NCI-H128 (cell line): ENCODE measurements around the gene WRAP73.
"Not testable (repeated sequence)": the region's sequence is repeated elsewhere in the genome, so short reads cannot be mapped to it uniquely, and the experiment has no call there.

Experiments
- DNase-seq: peaks from one replicate; lab custom pipeline; 2025; ENCODE audit not compliant: unreplicated experiment; lab: John Stamatoyannopoulos, UW

The WRAP73 gene

DNA sequence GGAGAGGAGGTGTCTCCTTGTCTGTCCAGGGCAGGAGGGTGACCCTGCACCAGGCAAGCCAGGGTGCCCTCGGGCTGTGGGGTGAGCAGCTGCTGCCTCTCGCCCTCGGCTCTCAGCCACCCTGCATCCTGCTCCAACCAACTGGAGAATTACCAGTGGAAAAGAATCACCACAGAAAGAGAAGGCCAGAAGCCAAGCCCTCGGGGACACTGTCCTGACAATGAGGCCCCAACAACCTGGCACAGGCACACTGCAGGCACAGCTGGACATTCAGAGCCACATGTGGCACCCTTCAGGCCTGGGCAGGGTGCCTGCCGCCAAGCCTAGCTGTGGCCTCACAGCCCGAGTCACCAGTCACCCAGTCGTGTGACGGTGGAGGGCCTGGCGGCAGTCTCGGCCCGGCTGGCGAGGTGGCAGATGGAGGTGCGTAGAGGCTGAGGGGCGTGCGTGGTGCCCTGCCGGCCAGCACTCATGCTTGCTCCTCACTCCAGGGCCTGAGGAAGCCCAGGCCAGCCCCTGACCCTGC lies 50.6 kb downstream of the WRAP73 start:
- no peak for DNase-seq

DNA sequence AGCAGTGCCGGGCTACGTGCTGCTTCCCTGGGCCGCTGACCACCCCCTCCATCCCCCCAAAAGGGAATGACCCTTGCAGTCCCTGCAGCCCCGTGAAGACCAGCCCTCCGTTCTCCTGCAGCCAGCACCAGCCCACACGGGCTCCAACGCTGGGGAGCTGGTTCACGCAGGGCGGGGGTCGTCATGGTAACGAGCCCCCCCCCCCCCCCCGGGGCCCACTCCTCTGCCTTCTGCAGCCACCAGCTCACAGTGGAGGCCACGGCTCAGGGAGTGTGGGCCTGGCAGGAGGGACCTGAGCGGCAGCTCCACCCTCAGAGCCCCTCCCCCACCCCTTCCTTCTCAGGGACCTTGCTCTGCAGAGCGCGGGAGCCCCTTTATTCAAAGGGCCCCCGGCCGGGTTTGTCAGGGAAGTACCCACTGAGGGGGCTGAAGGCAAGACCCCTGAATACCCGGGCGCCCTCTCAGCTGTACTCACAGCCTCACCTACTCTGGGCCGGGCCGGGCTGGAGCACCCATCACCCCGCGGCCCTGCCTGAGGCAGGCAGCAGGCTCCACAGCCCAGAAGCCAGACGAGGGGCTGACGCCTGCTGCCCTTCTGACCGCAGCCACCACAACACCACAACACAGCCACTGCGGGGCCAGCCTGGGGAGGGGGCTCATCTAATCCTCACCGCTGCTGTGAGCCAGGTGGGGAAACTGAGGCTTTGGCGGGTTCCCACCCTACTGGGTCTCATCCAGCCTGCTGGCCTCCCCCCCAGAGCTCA lies 51.2 kb downstream of the WRAP73 start:
- DNase-seq, result no peak

DNA sequence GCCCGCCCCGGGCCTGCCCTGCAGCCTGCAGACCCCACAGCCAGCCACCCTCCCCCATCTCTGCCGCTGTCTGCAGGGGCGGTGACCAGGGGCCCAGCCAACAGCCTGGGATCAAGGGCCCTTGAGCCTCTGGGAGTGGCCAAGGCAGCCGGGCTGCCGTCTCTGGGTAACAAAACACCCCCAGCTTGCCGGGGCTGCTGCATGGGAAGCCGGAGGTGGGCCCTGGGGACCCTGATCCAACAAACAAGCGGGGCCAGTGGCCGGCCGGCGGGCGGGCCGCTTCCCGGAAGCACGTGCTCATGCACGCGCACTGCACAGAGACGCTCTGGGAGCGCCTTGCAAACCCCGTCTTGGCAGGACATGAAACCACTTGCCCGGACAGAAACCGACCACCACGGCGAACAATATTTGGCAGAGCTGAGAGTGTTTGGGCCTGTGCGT lies 51.8 kb downstream of the WRAP73 start:
- DNase-seq, result no peak

DNA sequence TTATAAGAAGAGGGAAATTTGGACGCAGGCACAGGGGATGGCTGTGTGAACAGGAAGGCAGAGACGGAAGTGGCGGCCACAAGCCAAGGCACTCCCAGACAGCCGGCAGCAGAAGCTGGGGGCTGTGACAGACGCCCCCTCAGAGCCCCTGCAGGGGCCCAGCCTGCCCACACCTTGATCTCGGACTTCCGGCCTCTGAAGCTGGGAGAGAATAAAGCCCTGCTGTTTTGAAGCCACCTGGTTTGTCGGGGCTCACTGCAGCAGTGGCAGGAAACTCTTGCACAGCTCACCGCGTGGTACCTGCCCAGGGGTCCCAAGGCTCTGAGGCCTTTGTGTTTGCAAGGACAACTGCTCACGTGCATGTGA lies 52.3 kb downstream of the WRAP73 start:
- no peak for DNase-seq

DNA sequence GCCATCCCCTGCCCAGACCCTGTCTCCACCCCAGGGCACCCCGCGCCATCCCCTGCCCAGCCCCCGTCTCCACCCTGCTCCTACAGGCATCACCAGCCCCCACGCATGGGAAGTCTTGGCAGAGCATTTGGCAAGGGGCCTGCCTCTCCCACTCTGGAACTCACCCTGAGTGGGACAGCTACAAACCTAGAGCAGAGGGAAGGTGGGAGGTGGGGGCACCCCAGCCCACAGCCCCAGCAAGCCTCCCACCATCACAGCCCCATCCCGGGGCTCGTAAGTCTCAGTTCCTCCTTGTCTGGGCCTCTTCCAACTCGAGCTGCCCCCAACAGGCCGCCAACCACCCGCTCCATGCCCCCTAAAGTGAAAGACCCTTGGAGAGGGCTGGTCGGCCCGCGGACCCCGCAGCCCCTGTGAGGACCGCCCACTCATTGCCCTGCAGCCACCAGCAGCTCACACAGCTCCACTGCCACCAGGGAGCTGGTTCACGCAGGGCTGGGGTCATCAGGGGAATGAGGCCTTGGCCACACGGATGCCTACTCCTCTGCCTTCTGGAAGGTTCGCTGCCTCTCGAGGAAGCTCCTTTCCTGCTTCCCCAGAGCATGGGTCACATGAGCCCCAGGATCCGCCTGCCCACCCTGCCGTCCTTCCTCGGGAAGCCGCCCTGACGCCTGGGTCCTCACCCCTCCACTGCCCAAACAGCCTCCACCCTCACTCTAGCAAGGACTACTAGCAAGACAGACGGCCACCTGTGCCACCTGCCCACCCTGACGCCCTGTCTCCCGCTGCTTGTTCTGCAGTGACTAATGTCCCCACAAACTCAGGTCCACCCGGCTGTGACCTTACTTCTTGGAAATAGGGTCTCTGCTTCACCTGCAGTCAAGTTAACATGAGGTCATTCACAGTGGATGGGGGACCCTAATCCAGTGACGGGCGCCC lies 53.0 kb downstream of the WRAP73 start:
- no peak for DNase-seq

DNA sequence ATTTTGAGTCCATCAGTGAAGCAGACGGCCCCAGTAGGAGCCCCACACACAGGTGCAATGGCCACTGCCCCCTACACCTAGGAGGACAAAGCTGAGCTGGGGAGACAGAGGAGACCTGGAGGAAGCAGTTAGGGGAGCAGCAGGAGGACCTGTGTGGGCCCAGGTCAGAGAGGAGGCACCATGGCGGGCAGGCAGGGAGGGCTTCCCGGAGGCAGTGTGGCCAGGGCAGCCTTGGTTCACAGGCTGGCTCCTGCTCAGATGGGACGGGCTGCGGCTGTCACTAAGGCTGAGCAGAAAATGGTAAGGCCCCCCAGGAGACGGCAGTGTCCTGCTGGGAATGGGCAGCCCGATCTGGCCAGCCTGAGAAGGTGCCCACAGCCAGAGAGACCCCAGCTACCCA lies 54.0 kb downstream of the WRAP73 start:
- no peak for DNase-seq

DNA sequence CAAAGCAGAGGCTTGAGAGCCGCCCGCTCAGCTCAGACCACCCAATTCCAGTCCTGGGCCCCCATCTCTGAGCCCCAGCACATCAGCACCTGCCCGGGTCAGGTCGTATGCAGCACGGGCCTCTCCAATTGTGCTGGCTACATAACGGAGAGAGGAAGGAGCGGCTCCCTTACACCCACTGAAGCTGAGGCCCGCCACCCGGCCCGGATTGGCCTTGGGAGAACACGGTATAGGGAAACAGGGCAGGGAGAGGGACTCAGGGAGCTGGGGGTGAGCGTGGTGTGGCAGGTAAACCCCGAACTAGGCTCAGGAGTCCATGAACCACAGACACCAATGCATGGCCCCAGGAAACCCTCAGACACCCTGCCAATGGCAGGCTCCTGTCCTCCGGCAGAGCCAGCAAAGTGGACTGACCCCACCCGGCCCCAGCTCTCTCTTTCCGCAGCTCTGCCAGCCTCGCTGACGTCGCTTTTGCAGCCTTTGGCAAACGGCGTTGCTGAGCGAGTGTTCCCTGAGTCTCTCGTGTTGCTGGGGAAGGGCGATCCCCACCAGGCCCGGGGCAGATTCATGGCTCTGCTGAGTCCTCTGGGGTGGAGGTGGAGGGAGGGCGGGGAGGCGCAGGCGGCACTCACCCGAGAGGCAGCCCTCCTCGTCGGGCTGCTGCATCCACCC lies 55.1 kb downstream of the WRAP73 start:
- no peak for DNase-seq

DNA sequence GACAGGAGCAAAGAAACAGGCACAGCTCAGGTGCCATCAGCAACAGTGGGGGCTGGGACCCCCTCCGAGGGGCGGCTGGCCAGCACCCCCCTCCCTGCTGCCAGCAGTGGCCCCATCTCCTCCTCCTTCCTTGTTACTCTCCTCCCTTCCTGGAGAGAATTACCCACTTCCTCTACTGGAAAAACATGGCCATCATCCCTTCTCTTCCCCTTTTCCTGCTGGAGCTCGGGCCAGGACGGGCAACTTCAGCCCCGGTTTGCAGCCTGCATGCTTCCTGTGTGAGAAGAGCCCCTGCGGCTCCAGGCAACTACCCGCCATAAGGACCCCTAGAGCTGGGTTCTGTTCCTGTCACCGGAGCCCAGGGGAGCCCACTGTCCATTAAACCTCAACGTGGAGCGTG lies 56.2 kb downstream of the WRAP73 start:
- no peak for DNase-seq

DNA sequence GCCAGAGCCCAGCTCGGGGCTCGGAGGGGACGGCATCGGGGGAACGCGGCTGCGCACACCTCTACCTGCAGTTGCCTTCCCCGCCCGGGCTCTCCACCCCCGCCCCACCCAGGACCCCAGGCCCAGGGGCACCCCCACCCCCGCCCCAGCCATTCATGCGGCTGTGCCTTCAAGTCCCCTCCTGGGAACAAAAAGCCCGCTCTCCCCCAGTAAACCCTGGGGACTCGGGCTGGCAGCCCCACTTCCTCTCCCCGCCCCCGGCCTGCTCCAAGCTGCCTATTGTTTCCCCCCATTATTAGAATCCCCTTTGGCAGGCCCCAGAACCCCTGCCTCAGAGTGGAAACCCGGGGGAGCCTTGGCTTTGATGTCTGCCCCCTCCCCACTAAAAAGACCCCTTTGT lies 56.6 kb downstream of the WRAP73 start:
- no peak for DNase-seq

DNA sequence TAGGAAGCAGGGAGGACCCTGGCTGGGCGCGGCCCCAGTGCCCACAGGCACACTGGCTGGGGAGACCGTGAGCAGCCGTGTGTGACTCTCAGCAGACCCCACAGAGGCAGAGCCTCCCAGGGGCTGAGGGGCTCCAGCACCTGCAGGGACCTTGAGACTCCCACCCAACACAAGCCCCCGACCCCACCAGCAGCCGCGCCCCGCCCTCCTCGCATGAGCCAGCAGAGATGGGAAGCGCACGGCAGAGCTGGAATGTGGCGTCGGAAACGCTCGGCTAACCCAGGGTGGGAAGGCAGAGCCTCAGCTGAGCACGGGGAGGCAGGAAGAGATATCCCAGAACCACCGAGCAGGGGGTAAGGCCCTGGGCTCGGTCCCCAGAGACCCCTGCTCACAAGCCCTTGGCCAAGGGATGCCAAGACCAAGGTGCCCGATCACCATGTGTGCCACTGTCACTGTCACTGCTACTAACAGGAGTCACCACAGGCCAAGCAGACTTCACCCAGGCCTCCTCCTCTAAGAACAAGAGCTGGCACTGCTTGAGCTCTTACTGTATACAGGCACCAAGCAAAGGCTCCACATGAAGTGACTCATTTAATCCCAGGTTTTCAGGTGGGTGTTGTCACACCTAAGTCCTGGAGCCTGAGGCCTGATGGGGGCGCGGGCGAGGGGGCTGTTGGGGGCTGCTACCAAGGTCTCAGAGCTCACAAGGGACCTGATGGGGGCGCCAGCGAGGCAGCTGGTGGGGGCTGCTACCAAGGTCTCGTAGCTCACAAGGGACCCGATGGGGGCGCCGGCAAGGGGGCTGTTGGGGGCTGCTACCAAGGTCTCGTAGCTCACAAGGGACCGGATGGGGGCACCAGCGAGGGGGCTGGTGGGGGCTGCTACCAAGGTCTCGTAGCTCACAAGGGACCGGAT lies 58.7 kb downstream of the WRAP73 start:
- no peak for DNase-seq

DNA sequence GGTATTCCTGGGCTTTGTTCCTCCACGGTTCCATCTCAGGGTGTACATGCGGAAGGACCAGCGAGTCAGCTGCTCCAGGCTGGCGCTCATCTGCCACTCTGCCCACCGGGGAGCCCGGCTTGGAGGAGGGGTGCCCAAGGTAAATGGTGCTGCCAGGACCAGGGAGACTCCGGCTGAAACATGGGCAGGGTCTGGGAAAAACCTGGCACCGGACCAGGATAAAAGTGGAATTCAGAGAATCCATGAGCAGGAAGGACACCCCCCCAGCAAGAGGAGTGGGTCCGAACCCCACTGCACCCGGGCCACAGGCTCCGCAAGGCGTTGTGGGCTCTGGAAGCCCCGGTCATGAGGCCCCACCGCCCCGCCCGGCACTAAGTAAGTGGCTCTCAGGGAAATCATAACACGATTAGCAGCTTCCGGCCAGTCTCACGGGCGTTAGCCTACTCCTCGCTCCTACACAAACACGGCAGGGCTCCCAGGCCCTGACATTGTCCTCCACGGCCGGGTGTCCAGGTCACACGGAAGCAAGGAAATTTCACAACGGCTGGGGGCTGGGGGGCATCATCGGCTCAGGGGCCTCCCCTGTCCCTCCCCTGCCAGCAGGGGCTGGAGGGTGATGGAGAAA lies 59.7 kb downstream of the WRAP73 start:
- peak; percentile 20 for DNase-seq

DNA sequence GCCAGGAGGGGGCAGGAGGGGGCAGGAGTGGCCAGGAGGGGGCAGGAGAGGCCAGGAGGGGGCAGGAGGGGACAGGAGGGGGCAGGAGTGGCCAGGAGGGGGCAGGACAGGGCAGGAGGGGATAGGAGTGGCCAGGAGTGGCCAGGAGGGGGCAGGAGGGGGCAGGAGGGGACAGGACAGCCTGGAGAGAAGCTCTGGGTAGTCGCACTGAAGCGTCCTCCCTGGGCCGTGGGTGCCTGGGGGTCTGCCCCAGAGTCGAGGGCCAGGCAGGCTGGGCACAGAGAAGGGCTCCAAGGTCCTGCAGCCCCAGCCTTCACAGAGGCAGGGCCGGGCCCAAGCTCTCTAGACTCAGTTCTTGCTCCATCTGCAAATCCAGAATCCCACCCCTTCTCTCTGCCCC lies 61.5 kb downstream of the WRAP73 start:
- no peak for DNase-seq

DNA sequence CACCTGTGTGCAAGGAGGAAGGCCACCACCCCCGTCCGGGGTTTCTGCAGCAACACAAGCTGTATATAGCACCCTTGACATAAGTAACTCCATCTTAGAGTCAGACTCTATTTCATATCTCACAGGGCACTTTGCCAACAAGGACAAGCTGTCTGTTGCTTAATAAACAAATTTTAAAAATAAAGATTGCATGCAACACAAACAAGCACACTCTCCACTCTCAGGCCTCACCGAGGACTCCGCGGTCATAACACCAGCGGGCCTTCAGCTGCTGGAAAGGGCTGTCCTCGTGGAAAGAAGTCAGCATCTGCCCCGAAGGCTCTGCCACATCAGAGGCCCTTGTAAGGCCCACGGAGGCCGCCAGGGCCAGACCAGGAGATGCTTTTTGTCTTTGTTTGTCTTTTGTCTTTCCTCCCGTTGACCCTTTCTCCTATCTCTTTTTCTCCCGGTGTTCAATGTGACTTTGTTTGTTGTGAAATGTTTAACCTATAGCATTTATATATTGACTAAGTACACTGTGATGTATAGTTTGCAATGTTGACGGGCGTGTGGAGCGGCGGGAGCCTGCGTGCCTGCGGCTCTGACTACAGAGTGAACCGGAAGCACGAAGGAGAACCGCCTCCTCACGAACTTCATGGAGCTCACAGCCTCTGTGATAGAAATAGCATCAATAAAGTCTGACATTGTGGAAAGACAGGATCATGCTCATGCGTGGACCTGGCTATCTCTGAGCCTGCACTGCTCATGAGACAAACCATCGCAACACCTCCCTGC lies 62.7 kb downstream of the WRAP73 start:
- no peak for DNase-seq

DNA sequence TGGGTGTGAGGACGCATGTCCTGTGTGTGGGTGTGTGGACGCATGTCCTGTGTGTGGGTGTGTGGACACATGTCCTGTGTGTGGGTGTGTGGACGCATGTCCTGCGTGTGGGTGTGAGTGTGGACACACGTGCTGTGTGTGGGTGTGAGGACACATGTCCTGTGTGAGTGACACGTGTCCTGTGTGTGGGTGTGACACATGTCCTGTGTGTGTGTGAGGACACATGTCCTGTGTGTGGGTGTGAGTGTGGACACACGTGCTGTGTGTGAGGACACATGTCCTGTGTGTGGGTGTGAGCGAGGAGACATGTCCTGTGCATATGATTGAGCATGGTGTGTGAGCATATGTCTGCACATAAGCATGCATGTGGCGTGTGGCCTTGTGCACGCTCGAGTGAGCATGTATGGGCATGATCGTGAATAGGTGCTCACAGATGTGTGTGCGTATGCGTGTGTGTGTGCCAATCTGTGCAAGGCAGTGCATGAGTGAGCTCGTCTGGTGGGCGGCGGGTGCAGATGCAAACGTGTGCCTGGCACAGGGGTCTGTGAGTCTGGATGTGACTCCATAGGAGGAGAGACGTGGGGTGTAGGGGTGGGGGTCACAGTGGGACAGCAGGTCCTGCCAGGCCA lies 63.8 kb downstream of the WRAP73 start:
- DNase-seq, result no peak

DNA sequence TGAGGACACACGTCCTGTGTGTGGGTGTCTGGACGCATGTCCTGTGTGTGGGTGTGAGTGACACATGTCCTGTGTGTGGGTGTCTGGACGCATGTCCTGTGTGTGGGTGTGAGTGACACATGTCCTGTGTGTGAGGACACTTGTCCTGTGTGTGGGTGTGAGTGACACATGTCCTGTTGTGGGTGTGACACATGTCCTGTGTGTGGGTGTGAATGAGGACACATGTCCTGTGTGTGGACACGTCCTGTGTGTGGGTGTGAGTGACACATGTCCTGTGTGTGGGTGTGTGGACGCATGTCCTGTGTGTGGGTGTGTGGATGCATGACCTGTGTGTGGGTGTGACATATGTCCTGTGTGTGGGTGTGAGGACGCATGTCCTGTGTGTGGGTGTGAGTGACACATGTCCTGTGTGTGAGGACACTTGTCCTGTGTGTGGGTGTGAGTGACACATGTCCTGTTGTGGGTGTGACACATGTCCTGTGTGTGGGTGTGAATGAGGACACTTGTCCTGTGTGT lies 64.5 kb downstream of the WRAP73 start:
- not testable (repeated sequence) for DNase-seq

DNA sequence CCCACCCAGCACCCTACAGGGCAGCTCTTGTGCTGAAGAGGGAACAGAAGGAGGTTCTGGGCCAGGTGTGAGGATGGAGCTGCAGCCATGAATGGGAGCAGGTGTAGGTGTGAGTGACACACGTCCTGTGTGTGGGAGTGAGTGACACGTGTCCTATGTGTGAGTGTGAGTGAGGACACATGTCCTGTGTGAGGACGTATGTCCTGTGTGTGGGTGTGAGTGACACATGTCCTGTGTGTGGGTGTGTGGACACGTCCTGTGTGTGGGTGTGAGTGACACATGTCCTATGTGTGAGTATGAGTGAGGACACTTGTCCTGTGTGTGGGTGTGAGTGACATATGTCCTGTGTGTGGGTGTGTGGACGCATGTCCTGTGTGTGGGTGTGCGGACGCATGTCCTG lies 65.0 kb downstream of the WRAP73 start:
- DNase-seq, result no peak

DNA sequence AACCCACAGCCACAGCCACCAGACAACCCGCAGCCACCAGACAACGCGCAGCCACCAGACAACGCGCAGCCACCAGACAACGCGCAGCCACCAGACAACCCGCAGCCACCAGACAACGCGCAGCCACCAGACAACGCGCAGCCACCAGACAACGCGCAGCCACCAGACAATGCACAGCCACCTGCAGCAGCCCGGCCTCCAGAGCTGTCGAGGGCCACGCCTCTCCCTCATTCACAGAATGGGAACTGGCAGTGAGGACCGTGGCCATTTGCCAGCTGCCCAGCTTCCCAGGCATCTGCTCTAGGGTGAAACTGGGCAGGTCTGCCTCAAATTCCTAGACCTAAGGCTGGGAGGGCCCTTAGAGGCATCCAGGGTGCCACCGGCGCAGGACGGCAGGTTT lies 66.2 kb downstream of the WRAP73 start:
- not testable (repeated sequence) for DNase-seq

DNA sequence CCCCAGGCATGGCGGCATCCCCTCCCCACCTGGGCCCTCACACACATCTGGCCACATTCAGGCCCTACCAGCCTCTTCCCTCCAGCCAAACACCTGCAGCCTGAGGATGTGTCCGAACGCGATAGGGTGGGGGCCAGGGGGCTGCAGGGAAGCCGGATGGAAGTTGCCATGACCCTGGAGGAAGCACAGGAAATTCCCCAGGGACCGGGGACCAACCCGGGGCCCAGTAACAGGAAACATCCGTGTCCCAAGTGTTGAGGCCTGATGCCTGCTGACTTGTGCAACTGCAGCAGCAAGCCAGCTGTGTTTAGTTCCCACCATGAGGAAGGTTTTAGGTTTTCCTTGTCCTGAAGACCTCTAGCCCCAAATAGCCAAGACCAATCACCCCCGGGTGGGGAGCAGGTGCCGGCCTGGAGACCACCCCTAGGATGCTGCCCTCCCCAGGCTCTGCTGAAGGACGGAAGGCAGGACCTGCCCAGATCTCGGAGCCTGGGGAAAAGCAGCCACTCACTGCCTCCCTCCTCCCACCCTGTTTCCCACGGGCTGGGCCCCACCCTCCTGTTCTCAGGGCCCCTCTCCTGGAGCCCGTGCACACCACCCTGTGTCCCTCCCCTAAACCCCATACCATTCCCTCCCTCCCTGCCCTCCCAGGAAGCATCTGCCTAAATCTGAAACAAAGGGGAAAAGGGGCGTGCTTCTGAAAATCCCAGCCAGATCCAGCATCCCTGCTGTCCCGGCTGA lies 68.4 kb downstream of the WRAP73 start:
- no peak for DNase-seq
